HCT116 (cell line): ENCODE data around the gene SLC25A44. TPM values are rescaled to one million over a fixed set of nuclear protein-coding genes. Genes with fewer than 3 reads are reported as not detected.

Experiments used
- ATAC-seq: fragments of 200-7000 bp; cut with Tn5 transposase; 2 replicates; pipeline ENCODE4 v1.9.1; 2020; ENCODE audit warnings: mild to moderate bottlenecking, moderate library complexity
- BruUV-seq: library from RNA; stranded (reverse); fragments of 400-500 nt; replicated peaks from 2 replicates; lab custom pipeline; 2021; lab: Mats Ljungman, UMichigan
- CTCF ChIA-PET: fragments of 300-600 bp; sonication (Branson Sonifier 250); formaldehyde crosslinking; loops from one replicate; lab custom pipeline; 2021; ENCODE audit warnings: antibody characterized with exemption; lab: Charles Lee
- POLR2A ChIA-PET: fragments of 300-600, 350-600 bp; sonication (Branson Sonifier 250); formaldehyde crosslinking; loops from one replicate; lab custom pipeline; 2021; ENCODE audit warnings: antibody characterized with exemption; lab: Charles Lee
- RAD21 ChIA-PET, 2 experiments: fragments of 300-600 bp; sonication (Branson Sonifier 250); formaldehyde crosslinking; loops; one replicate each; lab custom pipeline; 2023; ENCODE audit warnings: low total read pairs in 2 of 2; ENCODE audit not compliant: uncharacterized antibody in 2 of 2, unreplicated experiment in 2 of 2, low non-redundant PET in 1 of 2; lab: Charles Lee
- DNase-seq: peaks from one replicate; pipeline ENCODE4 v3.0.0-alpha.2; 2010; ENCODE audit warnings: low read depth, low spot score
- H2AFZ ChIP-seq: fragments of 200-600 bp; shearing (Covaris generic), sonication (generic); 2 replicates; pipeline ENCODE4 v1.6.1; 2017; ENCODE audit warnings: low read depth, mixed run types, mixed read lengths, antibody characterized with exemption, low read length; ENCODE audit not compliant: poor library complexity, severe bottlenecking
- H3K27ac ChIP-seq: 2 replicates; pipeline ENCODE4 v1.5.1; 2012; ENCODE audit warnings: low read depth, low read length
- H3K27me3 ChIP-seq: fragments of 200-600 bp; sonication (generic); 2 replicates; pipeline ENCODE4 v1.6.1; 2016; ENCODE audit warnings: mixed run types, low read length, mixed read lengths; ENCODE audit not compliant: insufficient read depth
- H3K36me3 ChIP-seq, 2 experiments: fragments of 200-500 bp in 1 of 2; fragments of 200-600 bp in 1 of 2; sonication (Bioruptor generic) in 1 of 2; sonication (generic) in 1 of 2; 2 replicates each; pipeline versions ENCODE4 v1.5.1 to v1.6.1; 2014 to 2016; ENCODE audit warnings: low read length in 2 of 2, inconsistent platforms in 1 of 2, mixed read lengths in 1 of 2, mixed run types in 1 of 2; ENCODE audit not compliant: insufficient read depth in 2 of 2, control insufficient read depth in 1 of 2
- H3K4me1 ChIP-seq, 2 experiments: fragments of 200-600 bp in 1 of 2; sonication (generic) in 1 of 2; 2 replicates each; pipeline versions ENCODE4 v1.5.1 to v1.6.1; 2012 to 2017; ENCODE audit warnings: low read length in 2 of 2, inconsistent platforms in 1 of 2, mild to moderate bottlenecking in 1 of 2, mixed read lengths in 1 of 2, mixed run types in 1 of 2, moderate library complexity in 1 of 2; ENCODE audit not compliant: insufficient read depth in 2 of 2, control insufficient read depth in 1 of 2
- H3K4me2 ChIP-seq: fragments of 200-600 bp; sonication (generic); 2 replicates; pipeline ENCODE4 v1.6.1; 2017; ENCODE audit warnings: mixed run types, low read length, mixed read lengths
- H3K4me3 ChIP-seq, 2 experiments: fragments of 200-600 bp in 1 of 2; sonication (generic) in 1 of 2; replicated peaks in 1 of 2; 2 replicates each; pipeline ENCODE4 v1.5.1; 2011 to 2016; ENCODE audit warnings: low read length in 2 of 2, control low read depth in 1 of 2, low read depth in 1 of 2, mild to moderate bottlenecking in 1 of 2, mixed read lengths in 1 of 2, mixed run types in 1 of 2
- H3K79me2 ChIP-seq: fragments of 200-600 bp; sonication (generic); 2 replicates; pipeline ENCODE4 v1.6.1; 2017; ENCODE audit warnings: mild to moderate bottlenecking, mixed run types, low read length, moderate library complexity, mixed read lengths; ENCODE audit not compliant: insufficient read depth
- H3K9ac ChIP-seq: fragments of 200-600 bp; sonication (generic); 2 replicates; pipeline ENCODE4 v1.6.1; 2016; ENCODE audit warnings: low read length, mixed read lengths
- H3K9me2 ChIP-seq: fragments of 200-600 bp; sonication (generic), shearing (Covaris generic); 2 replicates; pipeline ENCODE4 v1.6.1; 2017; ENCODE audit warnings: mixed run types, mild to moderate bottlenecking, moderate library complexity; ENCODE audit not compliant: insufficient read depth
- H3K9me3 ChIP-seq, 2 experiments: fragments of 200-500 bp in 1 of 2; fragments of 200-600 bp in 1 of 2; sonication (Bioruptor generic) in 1 of 2; sonication (generic) in 1 of 2; 2 replicates each; pipeline ENCODE4 v1.6.1; 2014 to 2017; ENCODE audit warnings: low read length in 2 of 2, mixed read lengths in 2 of 2, inconsistent platforms in 1 of 2, low read depth in 1 of 2, mild to moderate bottlenecking in 1 of 2, mixed run types in 1 of 2, moderate library complexity in 1 of 2; ENCODE audit not compliant: control insufficient read depth in 1 of 2, insufficient read depth in 1 of 2
- H4K20me1 ChIP-seq: fragments of 200-600 bp; sonication (generic), shearing (Covaris generic); 2 replicates; pipeline ENCODE4 v1.6.1; 2017; ENCODE audit warnings: mixed run types, mild to moderate bottlenecking, moderate library complexity; ENCODE audit not compliant: insufficient read depth
- CBX3 ChIP-seq: IDR thresholded peaks from 2 replicates; pipeline ENCODE4 v1.6.1; 2012; ENCODE audit warnings: low read depth
- CEBPB ChIP-seq: IDR thresholded peaks from 2 replicates; pipeline ENCODE4 v1.6.1; 2012; ENCODE audit warnings: low read depth
- ELF1 ChIP-seq: IDR thresholded peaks from 2 replicates; pipeline ENCODE4 v1.6.1; 2012; ENCODE audit warnings: low read depth, borderline replicate concordance
- EZH2phosphoT487 ChIP-seq: fragments of 200-600 bp; IDR thresholded peaks from 2 replicates; pipeline ENCODE4 v1.6.1; 2018; ENCODE audit warnings: antibody characterized with exemption, borderline replicate concordance
- FOSL1 ChIP-seq: IDR thresholded peaks from 2 replicates; pipeline ENCODE4 v1.6.1; 2012; ENCODE audit warnings: low read depth
- JUND ChIP-seq: IDR thresholded peaks from 2 replicates; pipeline ENCODE4 v1.6.1; 2012
- POLR2A ChIP-seq: IDR thresholded peaks from 2 replicates; pipeline ENCODE4 v1.7.0; 2011; ENCODE audit warnings: borderline replicate concordance; ENCODE audit not compliant: insufficient read depth, insufficient read length; ENCODE audit errors: extremely low read depth
- POLR2AphosphoS5 ChIP-seq: IDR thresholded peaks from 2 replicates; pipeline ENCODE4 v1.6.1; 2011; ENCODE audit warnings: mild to moderate bottlenecking, low read depth, low read length, moderate library complexity
- SP1 ChIP-seq: IDR thresholded peaks from 2 replicates; pipeline ENCODE4 v1.6.1; 2012; ENCODE audit warnings: low read depth
- SRF ChIP-seq: IDR thresholded peaks from 2 replicates; pipeline ENCODE4 v1.6.1; 2012; ENCODE audit warnings: low read depth
- TCF7L2 ChIP-seq: IDR thresholded peaks from 2 replicates; pipeline ENCODE4 v1.7.0; 2011; ENCODE audit warnings: borderline replicate concordance, inconsistent platforms; ENCODE audit not compliant: insufficient read depth, insufficient read length; ENCODE audit errors: extremely low read depth
- YY1 ChIP-seq: IDR thresholded peaks from 2 replicates; pipeline ENCODE4 v1.6.1; 2011; ENCODE audit warnings: low read length, low read depth, moderate library complexity, mild to moderate bottlenecking; ENCODE audit not compliant: insufficient replicate concordance; ENCODE audit errors: extremely low read depth
- ZNF274 ChIP-seq: fragments of 200-500 bp; sonication (Bioruptor generic); IDR thresholded peaks from 2 replicates; pipeline ENCODE4 v1.6.1; 2014; ENCODE audit warnings: mild to moderate bottlenecking, low read depth, low read length, inconsistent platforms
- intact Hi-C: fragments of 100-400 bp; cut with micrococcal nuclease; formaldehyde crosslinking; loops from 2 replicates; pipeline ENCODE4 v1.10.0; 2022
- total RNA-seq: library from RNA; stranded (reverse); gene quantifications from one replicate; pipeline ENCODE4 v1.2.1, GENCODE V29; 2021; ENCODE audit not compliant: unreplicated experiment
- TF ChIP-seq, protein P1 (sequence below): IDR thresholded peaks from 2 replicates; pipeline ENCODE4 v1.6.1; 2012; ENCODE audit warnings: low read depth
- TF ChIP-seq, protein P2 (sequence below), 3 experiments: fragments of 200-600 bp in 1 of 3; sonication (generic) in 1 of 3; IDR thresholded peaks in 2 of 3; conservative IDR thresholded peaks in 1 of 3; 2 replicates each; pipeline ENCODE4 v1.5.1; 2012 to 2017; ENCODE audit warnings: low read depth in 2 of 3, low read length in 2 of 3, antibody characterized with exemption in 1 of 3, borderline replicate concordance in 1 of 3, control low read depth in 1 of 3, mild to moderate bottlenecking in 1 of 3, mixed read lengths in 1 of 3, mixed run types in 1 of 3, moderate library complexity in 1 of 3; ENCODE audit not compliant: insufficient read depth in 1 of 3
- TF ChIP-seq, protein P3 (sequence below): IDR thresholded peaks from 2 replicates; pipeline ENCODE4 v1.6.1; 2012

Gene SLC25A44
- total RNA-seq, 1 experiment from 2014 or later, result 17.5 TPM

DNA sequence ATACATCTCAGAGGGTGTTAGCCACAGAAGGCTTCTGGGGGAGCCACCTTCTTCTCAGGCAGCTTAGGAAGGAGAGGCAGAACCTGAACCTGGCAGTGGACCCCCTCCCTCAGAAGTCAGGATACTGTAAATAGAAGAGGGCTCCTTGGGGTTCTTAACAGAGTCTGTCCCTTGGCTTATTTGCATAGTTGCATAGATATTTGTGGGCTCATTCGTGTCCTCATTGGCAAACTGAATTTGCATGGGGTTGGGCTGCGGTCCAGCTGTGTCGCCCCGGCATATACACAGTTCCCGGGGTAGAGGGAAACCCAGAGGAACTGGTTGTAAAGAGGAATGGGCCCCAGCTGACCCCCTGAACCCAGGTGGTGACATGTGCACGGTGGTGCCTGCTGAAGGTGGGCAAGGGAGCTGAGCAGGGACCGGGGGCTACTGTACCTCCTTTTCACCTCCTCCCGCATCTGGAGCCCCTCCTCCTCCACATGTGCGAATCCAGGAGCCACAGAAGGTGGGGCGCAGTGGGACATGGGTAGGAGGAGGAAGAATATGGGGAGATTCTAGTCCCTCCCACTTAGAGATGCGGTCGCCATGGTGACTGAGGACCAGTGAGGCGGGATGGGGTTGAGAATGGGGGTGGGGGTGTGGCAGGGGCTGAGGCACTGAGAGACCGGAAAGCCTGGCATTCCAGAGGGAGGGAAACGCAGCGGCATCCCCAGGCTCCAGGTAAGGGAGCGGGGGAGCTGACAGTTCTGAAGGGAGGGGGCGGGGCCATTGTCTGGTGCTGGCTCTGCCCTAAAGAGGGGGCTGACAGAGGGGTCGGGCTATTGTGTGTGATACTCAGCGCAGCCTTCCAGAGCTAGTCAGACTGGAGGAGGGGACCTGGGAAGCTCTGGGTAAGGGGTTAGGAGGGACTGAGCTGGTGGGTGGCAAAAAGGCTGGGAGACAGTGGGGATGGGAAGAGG lies 44.3 kb upstream of the SLC25A44 start:
- H2AFZ ChIP-seq, result no peak overlapping the region
- no peaks in the 10 kb centered on the region for H3K9me3 ChIP-seq
- TF ChIP-seq ELF1 (no peak), TCF7L2 (no peak), FOSL1 (no peak), POLR2A (no peak), SRF (no peak), YY1 (no peak), CEBPB (no peak), EZH2phosphoT487 (no peak), POLR2AphosphoS5 (no peak), SP1 (no peak), ZNF274 (no peak), CBX3 (no peak), JUND (no peak)
- TF ChIP-seq, protein P1, sequence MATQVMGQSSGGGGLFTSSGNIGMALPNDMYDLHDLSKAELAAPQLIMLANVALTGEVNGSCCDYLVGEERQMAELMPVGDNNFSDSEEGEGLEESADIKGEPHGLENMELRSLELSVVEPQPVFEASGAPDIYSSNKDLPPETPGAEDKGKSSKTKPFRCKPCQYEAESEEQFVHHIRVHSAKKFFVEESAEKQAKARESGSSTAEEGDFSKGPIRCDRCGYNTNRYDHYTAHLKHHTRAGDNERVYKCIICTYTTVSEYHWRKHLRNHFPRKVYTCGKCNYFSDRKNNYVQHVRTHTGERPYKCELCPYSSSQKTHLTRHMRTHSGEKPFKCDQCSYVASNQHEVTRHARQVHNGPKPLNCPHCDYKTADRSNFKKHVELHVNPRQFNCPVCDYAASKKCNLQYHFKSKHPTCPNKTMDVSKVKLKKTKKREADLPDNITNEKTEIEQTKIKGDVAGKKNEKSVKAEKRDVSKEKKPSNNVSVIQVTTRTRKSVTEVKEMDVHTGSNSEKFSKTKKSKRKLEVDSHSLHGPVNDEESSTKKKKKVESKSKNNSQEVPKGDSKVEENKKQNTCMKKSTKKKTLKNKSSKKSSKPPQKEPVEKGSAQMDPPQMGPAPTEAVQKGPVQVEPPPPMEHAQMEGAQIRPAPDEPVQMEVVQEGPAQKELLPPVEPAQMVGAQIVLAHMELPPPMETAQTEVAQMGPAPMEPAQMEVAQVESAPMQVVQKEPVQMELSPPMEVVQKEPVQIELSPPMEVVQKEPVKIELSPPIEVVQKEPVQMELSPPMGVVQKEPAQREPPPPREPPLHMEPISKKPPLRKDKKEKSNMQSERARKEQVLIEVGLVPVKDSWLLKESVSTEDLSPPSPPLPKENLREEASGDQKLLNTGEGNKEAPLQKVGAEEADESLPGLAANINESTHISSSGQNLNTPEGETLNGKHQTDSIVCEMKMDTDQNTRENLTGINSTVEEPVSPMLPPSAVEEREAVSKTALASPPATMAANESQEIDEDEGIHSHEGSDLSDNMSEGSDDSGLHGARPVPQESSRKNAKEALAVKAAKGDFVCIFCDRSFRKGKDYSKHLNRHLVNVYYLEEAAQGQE, result no peak
- TF ChIP-seq, protein P2, sequence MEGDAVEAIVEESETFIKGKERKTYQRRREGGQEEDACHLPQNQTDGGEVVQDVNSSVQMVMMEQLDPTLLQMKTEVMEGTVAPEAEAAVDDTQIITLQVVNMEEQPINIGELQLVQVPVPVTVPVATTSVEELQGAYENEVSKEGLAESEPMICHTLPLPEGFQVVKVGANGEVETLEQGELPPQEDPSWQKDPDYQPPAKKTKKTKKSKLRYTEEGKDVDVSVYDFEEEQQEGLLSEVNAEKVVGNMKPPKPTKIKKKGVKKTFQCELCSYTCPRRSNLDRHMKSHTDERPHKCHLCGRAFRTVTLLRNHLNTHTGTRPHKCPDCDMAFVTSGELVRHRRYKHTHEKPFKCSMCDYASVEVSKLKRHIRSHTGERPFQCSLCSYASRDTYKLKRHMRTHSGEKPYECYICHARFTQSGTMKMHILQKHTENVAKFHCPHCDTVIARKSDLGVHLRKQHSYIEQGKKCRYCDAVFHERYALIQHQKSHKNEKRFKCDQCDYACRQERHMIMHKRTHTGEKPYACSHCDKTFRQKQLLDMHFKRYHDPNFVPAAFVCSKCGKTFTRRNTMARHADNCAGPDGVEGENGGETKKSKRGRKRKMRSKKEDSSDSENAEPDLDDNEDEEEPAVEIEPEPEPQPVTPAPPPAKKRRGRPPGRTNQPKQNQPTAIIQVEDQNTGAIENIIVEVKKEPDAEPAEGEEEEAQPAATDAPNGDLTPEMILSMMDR (IDR thresholded peaks at IDR 0.05 in 2 of 3, conservative IDR thresholded peaks at IDR 0.05 in 1 of 3; ENCODE audit: borderline replicate concordance in 1 of 3, insufficient read depth in 1 of 3, low read depth in 2 of 3, low read length in 2 of 3), result no peak
- TF ChIP-seq, protein P3, sequence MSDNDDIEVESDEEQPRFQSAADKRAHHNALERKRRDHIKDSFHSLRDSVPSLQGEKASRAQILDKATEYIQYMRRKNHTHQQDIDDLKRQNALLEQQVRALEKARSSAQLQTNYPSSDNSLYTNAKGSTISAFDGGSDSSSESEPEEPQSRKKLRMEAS, result no peak
- TF ChIP-seq, all 23 proteins: peak for 0
- no peaks in the 10 kb centered on the region for H4K20me1 ChIP-seq
- no peaks in the 10 kb centered on the region; the same call in 1 of the 2 replicates for H3K27me3 ChIP-seq
- H3K4me3 ChIP-seq, result no peak overlapping the region
- no TSS peak for BruUV-seq
- no peaks in the 10 kb centered on the region for H3K9me2 ChIP-seq
- no peaks in the 10 kb centered on the region for H3K79me2 ChIP-seq
- H3K9ac ChIP-seq, result no peak overlapping the region
- ChIA-PET RAD21 (no interaction called here), CTCF (interaction anchor here (1.7 kb wide), 1 partner anchor 20 kb away, joined by 3 read pairs; no protein-coding TSS in a partner anchor), POLR2A (no interaction called here)
- DNase-seq (no peak), ATAC-seq (no peak)
- H3K4me2 ChIP-seq, result no peak overlapping the region
- no peak overlapping the region for H3K27ac ChIP-seq
- peaks cover 9 to 12% of the 10 kb centered on the region in 2 experiments for H3K4me1 ChIP-seq
- no peaks in the 10 kb centered on the region for H3K36me3 ChIP-seq
- intact Hi-C loops, result loop anchor here (10.0 kb wide), 1 partner anchor 295 kb away; no protein-coding TSS in a partner anchor
